ENCODE results near the gene NRN1. TPM values are rescaled to one million over a fixed set of nuclear protein-coding genes. Genes with fewer than 3 reads are reported as not detected.

NRN1 gene
- total RNA-seq, 1 donor from 2014 or later, result 0.82 TPM

GRCh38 chr6:6046716-6047115, 40.0 kb upstream of the NRN1 start:
- H3K36me3 Mint-ChIP-seq (ENCODE audit: low read depth, unreplicated experiment), result no peaks in the 10 kb centered on the region
- no peaks in the 10 kb centered on the region for H3K4me1 Mint-ChIP-seq (ENCODE audit: low read depth, unreplicated experiment)
- Histone ChIP-seq H3K27ac (ENCODE audit: low read depth, low read length) (no peak overlapping the region), H3K4me3 (ENCODE audit: insufficient read depth, low read depth, low read length) (no peak overlapping the region), H3K4me1 (ENCODE audit: insufficient read depth, low read length) (no peaks in the 10 kb centered on the region), H3K27me3 (ENCODE audit: insufficient read depth, low read length) (no peaks in the 10 kb centered on the region), H4K20me1 (ENCODE audit: insufficient read depth, low read length) (no peaks in the 10 kb centered on the region), H3K36me3 (ENCODE audit: insufficient read depth, low read length) (no peaks in the 10 kb centered on the region), H2AFZ (ENCODE audit: low read depth, low read length) (no peak overlapping the region), H3K9me3 (ENCODE audit: insufficient read depth, low read depth, low read length) (peaks cover 5% of the 10 kb centered on the region), H3K79me2 (ENCODE audit: insufficient read depth, low read length) (no peaks in the 10 kb centered on the region), H3K4me2 (ENCODE audit: low read length) (no peak overlapping the region), H3K9ac (ENCODE audit: low read length) (no peak overlapping the region)
- H3K9me3 Mint-ChIP-seq (ENCODE audit: unreplicated experiment), result peaks cover 9% of the 10 kb centered on the region
- DNase-seq (ENCODE audit: low read depth) (no peak), FAIRE-seq (no peak)
- H3K4me3 Mint-ChIP-seq (ENCODE audit: unreplicated experiment), result no peak overlapping the region
- no peak overlapping the region for H3K27ac Mint-ChIP-seq (ENCODE audit: unreplicated experiment)
- H3K27me3 Mint-ChIP-seq (ENCODE audit: low read depth, unreplicated experiment), result peaks cover 6% of the 10 kb centered on the region
- no peak for TF ChIP-seq EZH2 (IDR thresholded peaks at IDR 0.05; ENCODE audit: insufficient read depth, low read length)

GRCh38 chr6:6039946-6040509, 33.3 kb upstream of the NRN1 start:
- Histone ChIP-seq H3K9ac (ENCODE audit: low read length) (no peak overlapping the region), H3K27ac (ENCODE audit: low read depth, low read length) (no peak overlapping the region), H3K4me1 (ENCODE audit: insufficient read depth, low read length) (no peaks in the 10 kb centered on the region), H3K9me3 (ENCODE audit: insufficient read depth, low read depth, low read length) (no peaks in the 10 kb centered on the region), H2AFZ (ENCODE audit: low read depth, low read length) (no peak overlapping the region), H3K36me3 (ENCODE audit: insufficient read depth, low read length) (no peaks in the 10 kb centered on the region), H3K79me2 (ENCODE audit: insufficient read depth, low read length) (no peaks in the 10 kb centered on the region), H3K27me3 (ENCODE audit: insufficient read depth, low read length) (no peaks in the 10 kb centered on the region), H4K20me1 (ENCODE audit: insufficient read depth, low read length) (no peaks in the 10 kb centered on the region), H3K4me3 (ENCODE audit: insufficient read depth, low read depth, low read length) (no peak overlapping the region), H3K4me2 (ENCODE audit: low read length) (no peak overlapping the region)
- H3K4me3 Mint-ChIP-seq (ENCODE audit: unreplicated experiment), result no peak overlapping the region
- peaks cover 20% of the 10 kb centered on the region for H3K27me3 Mint-ChIP-seq (ENCODE audit: low read depth, unreplicated experiment)
- no peak for FAIRE-seq
- H3K27ac Mint-ChIP-seq (ENCODE audit: unreplicated experiment), result no peak overlapping the region
- no peak for DNase-seq (ENCODE audit: low read depth)
- H3K9me3 Mint-ChIP-seq (ENCODE audit: unreplicated experiment), result no peaks in the 10 kb centered on the region
- TF ChIP-seq, protein P1, sequence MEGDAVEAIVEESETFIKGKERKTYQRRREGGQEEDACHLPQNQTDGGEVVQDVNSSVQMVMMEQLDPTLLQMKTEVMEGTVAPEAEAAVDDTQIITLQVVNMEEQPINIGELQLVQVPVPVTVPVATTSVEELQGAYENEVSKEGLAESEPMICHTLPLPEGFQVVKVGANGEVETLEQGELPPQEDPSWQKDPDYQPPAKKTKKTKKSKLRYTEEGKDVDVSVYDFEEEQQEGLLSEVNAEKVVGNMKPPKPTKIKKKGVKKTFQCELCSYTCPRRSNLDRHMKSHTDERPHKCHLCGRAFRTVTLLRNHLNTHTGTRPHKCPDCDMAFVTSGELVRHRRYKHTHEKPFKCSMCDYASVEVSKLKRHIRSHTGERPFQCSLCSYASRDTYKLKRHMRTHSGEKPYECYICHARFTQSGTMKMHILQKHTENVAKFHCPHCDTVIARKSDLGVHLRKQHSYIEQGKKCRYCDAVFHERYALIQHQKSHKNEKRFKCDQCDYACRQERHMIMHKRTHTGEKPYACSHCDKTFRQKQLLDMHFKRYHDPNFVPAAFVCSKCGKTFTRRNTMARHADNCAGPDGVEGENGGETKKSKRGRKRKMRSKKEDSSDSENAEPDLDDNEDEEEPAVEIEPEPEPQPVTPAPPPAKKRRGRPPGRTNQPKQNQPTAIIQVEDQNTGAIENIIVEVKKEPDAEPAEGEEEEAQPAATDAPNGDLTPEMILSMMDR (IDR thresholded peaks at IDR 0.05; ENCODE audit: insufficient read depth, low read depth, low read length), result no peak
- TF ChIP-seq EZH2 (IDR thresholded peaks at IDR 0.05; ENCODE audit: insufficient read depth, low read length), result no peak
- no peaks in the 10 kb centered on the region for H3K36me3 Mint-ChIP-seq (ENCODE audit: low read depth, unreplicated experiment)
- H3K4me1 Mint-ChIP-seq (ENCODE audit: low read depth, unreplicated experiment), result no peaks in the 10 kb centered on the region

DNA sequence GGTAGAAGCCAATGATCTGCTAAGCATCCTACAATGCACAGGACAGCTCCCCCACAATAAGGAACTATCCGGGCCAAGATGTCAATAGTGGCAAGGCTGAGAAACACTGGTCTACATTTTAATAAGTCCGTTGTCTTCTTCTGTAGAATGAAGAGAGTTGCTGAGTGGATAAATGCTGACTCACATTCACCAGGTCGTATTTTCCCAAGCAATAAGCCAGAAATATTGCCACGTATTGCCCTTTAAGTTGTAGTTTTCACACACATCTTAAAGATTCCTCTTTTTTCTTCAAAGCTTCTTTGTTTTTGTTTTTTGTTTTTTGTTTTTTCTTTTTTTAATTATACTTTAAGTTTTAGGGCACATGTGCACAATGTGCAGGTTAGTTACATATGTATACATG, 30.5 kb upstream of the NRN1 start:
- no peak overlapping the region for H3K27ac Mint-ChIP-seq (ENCODE audit: unreplicated experiment)
- TF ChIP-seq EZH2 (IDR thresholded peaks at IDR 0.05; ENCODE audit: insufficient read depth, low read length), result no peak
- TF ChIP-seq, protein P1 (IDR thresholded peaks at IDR 0.05; ENCODE audit: insufficient read depth, low read depth, low read length), result no peak
- H3K36me3 ChIP-seq (ENCODE audit: insufficient read depth, low read length), result no peaks in the 10 kb centered on the region
- H3K4me3 Mint-ChIP-seq (ENCODE audit: unreplicated experiment), result no peak overlapping the region
- FAIRE-seq, result no peak
- peaks cover 24% of the 10 kb centered on the region for H3K27me3 Mint-ChIP-seq (ENCODE audit: low read depth, unreplicated experiment)
- no peak overlapping the region for H2AFZ ChIP-seq (ENCODE audit: low read depth, low read length)
- H3K4me1 Mint-ChIP-seq (ENCODE audit: low read depth, unreplicated experiment), result no peaks in the 10 kb centered on the region
- no peaks in the 10 kb centered on the region for H3K4me1 ChIP-seq (ENCODE audit: insufficient read depth, low read length)
- no peaks in the 10 kb centered on the region for H4K20me1 ChIP-seq (ENCODE audit: insufficient read depth, low read length)
- H3K9me3 ChIP-seq (ENCODE audit: insufficient read depth, low read depth, low read length), result no peaks in the 10 kb centered on the region
- DNase-seq (ENCODE audit: low read depth), result no peak
- H3K9ac ChIP-seq (ENCODE audit: low read length), result no peak overlapping the region
- no peaks in the 10 kb centered on the region for H3K9me3 Mint-ChIP-seq (ENCODE audit: unreplicated experiment)
- no peak overlapping the region for H3K27ac ChIP-seq (ENCODE audit: low read depth, low read length)
- H3K4me3 ChIP-seq (ENCODE audit: insufficient read depth, low read depth, low read length), result no peak overlapping the region
- no peaks in the 10 kb centered on the region for H3K79me2 ChIP-seq (ENCODE audit: insufficient read depth, low read length)
- no peaks in the 10 kb centered on the region for H3K36me3 Mint-ChIP-seq (ENCODE audit: low read depth, unreplicated experiment)
- no peaks in the 10 kb centered on the region for H3K27me3 ChIP-seq (ENCODE audit: insufficient read depth, low read length)
- H3K4me2 ChIP-seq (ENCODE audit: low read length), result no peak overlapping the region
